ENCODE data around the gene TXNRD3.

TXNRD3 gene

GRCh38 chr3:126671521-126671920, 16.6 kb upstream of the TXNRD3 start:
- DNase-seq, result no peak

- no peak for DNase-seq
Observed at GRCh38 chr3:126668450-126669401, 13.8 kb upstream of the TXNRD3 start.

DNA sequence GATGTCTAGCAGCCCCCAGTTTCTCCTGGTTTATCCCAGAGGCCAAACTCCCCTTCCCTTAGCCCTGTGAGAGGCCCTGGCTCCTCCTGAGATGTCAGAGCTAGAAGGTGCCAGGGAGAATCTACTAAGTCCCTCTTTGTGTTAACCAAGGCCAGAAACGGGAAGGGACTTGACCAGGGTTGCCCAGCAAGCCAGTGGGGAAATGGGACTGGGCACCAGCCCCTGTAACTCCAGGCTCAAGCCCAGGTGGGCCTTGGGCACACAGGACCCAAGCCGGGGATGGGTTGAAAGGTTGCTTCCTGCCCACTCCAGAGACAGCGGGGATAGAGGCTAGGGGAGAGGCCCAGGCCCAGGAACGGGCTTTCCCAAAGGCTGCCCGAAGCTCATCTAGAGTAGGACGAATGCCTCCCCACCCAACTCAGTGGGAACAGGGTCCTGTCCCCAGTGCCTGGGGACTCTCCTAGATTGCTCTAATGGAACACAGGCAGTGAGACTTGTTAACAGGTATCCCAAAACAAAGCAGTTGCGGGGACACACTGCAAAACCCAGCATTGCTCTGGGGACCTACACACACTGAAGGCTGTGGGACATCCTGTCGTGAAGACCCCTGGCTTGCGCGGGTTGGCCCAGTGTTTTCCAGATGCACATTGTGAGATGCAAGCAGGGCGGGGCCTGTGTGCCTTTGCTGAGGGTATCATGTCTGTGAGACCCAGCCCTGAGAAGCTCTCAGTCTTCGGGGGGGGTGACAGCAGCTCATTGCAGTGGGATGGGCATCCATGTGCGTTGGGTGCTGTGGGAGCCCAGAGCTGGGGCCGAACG, 12.9 kb upstream of the TXNRD3 start:
- DNase-seq, result no peak

GRCh38 chr3:126666658-126667528, 12.0 kb upstream of the TXNRD3 start:
- no peak for DNase-seq

- DNase-seq, result no peak
Observed at GRCh38 chr3:126665959-126666657, 11.2 kb upstream of the TXNRD3 start.

- no peak for DNase-seq
Observed at GRCh38 chr3:126665221-126665936, 10.5 kb upstream of the TXNRD3 start.

- no peak for DNase-seq
Observed at GRCh38 chr3:126664591-126665214, 9.8 kb upstream of the TXNRD3 start.

DNA sequence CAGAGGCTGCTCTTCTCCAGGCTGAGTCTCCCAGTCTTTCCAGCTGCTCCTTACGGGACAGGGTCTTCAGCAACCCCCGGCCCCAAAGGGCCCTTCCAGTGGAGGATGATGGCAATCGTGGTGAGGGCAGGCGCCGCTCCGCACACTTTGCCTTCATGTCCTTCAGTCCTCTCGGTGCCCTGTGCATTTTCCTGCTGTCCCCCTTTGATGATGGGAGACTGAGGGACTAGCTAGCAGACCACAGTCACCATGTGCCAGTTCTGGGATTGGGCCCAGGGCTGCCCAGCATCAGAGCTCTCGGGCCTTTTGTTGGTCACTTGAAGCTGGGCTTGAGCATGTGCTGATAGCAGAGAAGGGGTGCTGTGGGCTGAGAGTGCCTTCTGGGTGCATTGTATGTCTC, 8.8 kb upstream of the TXNRD3 start:
- no peak for DNase-seq

- DNase-seq, result no peak
Observed at GRCh38 chr3:126663257-126663656, 8.3 kb upstream of the TXNRD3 start.

GRCh38 chr3:126661532-126662364, 6.8 kb upstream of the TXNRD3 start:
- no peak for DNase-seq

- DNase-seq, result no peak
Observed at GRCh38 chr3:126659915-126660886, 5.3 kb upstream of the TXNRD3 start.

DNA sequence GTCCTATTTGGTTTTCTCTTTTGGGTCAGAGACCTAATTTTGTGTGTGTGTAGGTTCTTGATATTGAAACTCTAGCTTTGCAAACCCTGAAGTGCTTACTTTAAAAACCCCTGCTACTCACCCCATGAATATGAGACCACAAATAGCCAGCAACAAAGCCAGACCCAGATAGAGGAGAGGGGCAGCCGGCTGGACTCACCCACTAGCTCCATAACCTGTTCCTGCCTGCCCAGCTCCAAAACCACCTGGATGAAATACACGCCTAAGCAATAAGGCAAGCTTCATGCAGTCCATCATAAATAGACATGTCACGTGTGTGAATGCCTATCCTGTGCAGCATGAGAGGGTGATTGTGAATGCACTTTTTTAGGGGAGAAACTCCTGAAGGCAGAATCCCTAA, 3.7 kb upstream of the TXNRD3 start:
- DNase-seq, result no peak

- DNase-seq, result no peak
Observed at GRCh38 chr3:126657901-126658300, 3.0 kb upstream of the TXNRD3 start.

DNA sequence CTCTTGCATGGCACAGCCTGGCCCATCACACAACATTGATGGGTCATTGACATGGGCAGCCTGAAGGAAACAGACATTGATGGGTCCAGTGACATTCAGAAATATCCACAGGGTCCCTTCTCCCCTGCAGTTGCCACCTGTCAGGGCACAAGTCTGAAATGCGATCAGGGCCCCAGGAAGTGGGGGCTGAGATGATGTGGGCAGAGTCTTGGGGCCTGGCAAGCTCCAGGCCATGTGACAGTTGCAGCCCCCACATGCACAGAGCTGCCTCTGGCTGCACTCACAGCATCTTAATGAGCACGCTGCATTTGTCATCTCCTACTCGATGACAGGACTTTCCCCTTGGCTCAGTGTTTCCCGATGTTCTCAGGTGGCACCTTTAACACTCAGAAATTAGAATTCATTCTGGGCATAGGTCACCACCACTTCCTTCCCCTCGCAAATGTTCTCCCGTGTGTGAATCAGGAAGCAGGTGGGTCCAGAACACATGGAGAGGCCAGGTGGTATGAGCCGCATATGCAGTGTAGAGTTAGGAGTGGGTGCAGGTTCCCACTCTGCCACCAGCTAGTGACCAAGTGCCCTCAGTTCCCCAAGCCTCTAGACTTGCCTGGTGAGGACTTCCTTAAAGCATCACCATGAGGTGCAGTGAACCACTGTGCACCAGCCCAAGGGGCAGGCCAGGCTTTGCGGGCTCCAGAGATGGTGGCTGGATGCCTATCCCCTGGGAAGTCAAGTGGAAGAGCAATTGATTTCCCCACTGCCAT, 1.6 kb upstream of the TXNRD3 start:
- no peak for DNase-seq

DNA sequence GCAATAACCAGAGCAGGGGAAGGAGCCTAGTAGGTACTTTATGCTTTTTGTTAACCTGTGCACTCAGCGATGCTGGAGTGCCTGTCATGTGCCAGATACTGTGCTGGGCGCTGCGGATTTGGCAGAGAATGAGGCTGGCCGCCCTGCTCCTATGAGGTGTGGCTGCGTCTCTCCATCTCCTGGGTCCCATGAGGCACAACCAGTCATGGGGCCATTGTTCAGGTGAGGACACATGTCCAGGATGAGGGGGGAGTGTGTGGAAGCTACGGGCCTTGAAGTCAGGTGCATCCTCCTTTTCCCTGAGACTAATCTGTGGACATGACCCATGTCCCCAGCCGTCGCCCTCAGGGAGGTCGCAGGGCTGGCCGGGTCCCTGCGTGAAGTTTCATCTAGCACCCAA, 963 bp upstream of the TXNRD3 start:
- DNase-seq, result no peak

DNA sequence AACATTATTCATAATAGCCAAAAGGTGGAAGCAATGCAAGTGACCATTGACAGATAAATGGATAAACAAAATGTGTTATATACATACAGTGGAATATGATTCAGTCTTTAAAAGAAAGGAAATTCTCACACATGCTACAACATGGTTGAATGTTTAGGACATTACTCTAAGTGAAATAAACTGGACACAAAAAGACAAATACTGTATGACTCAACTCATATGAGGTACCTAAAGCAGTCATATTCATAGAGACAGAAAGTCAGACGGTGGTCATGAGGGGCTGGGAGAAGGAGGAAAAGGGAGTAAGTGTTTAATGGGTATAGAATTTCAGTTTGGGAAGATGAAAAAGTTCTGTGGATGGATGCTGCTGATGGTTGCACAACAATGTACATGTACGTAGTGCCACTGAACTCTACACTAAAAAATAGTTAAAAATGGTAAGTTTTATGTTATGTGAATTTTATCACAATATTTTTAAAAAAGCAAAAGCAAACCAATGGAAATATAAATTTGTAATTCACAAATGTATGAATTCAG, 5.3 kb downstream of the TXNRD3 start:
- no peak for DNase-seq

DNA sequence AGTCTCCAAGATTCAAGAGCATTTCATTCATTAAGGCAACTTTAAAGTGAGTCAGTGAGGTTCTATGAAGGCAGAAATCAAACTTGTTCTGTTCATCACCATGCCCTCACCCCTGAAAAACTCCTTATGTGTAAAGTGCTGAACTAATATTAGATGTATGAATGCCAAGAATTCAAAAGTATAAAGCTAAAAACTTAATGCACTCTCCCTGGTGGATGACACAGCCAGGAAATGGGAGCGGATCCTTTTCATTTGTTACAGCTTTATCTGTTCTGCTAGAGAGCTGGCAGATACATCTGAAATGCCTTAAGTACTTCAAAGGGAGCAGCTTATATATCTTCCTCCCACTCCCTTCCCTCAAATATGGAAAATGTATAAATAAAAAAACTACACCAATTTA, 8.2 kb downstream of the TXNRD3 start:
- DNase-seq, result no peak

GRCh38 chr3:126644615-126645014, 10.3 kb downstream of the TXNRD3 start:
- no peak for DNase-seq
